ENCODE measurements around the gene FOXD2. TPM values are rescaled to one million over a fixed set of nuclear protein-coding genes. Genes with fewer than 3 reads are reported as not detected.

Gene FOXD2
- total RNA-seq, 6 experiments from 2014 or later: 0.19 to 0.31 (median 0.21) TPM

GRCh38 chr1:47416319-47417169 lies 21.3 kb upstream of the FOXD2 start:
- H3K4me3 Mint-ChIP-seq: no peak overlapping the region
- no peak for DNase-seq

GRCh38 chr1:47417170-47418044 lies 20.4 kb upstream of the FOXD2 start:
- H3K27me3 Mint-ChIP-seq (ENCODE audit: insufficient read depth): peaks cover 15% of the 10 kb centered on the region
- no peak for DNase-seq

More at GRCh38 chr1:47416319-47417169, 21.3 kb upstream of the FOXD2 start:
- peaks cover 15% of the 10 kb centered on the region for H3K27me3 Mint-ChIP-seq (ENCODE audit: insufficient read depth)
- no peak overlapping the region for H3K27ac Mint-ChIP-seq
- no peak for TF ChIP-seq CTCF (IDR thresholded peaks at IDR 0.05)
- H3K9me3 Mint-ChIP-seq: no peaks in the 10 kb centered on the region
- H3K36me3 Mint-ChIP-seq (ENCODE audit: low read depth): no peaks in the 10 kb centered on the region
- H3K4me1 Mint-ChIP-seq (ENCODE audit: low read depth): peaks cover 8% of the 10 kb centered on the region

GRCh38 chr1:47418122-47418521 lies 19.7 kb upstream of the FOXD2 start:
- no peaks in the 10 kb centered on the region for H3K36me3 Mint-ChIP-seq (ENCODE audit: low read depth)
- no peak for TF ChIP-seq CTCF (IDR thresholded peaks at IDR 0.05)
- DNase-seq: no peak
- no peaks in the 10 kb centered on the region for H3K9me3 Mint-ChIP-seq
- H3K27ac Mint-ChIP-seq: no peak overlapping the region
- H3K27me3 Mint-ChIP-seq (ENCODE audit: insufficient read depth): peaks cover 15% of the 10 kb centered on the region
- H3K4me1 Mint-ChIP-seq (ENCODE audit: low read depth): no peaks in the 10 kb centered on the region
- no peak overlapping the region for H3K4me3 Mint-ChIP-seq

More at GRCh38 chr1:47417170-47418044, 20.4 kb upstream of the FOXD2 start:
- Mint-ChIP-seq H3K9me3 (no peaks in the 10 kb centered on the region), H3K27ac (no peak overlapping the region), H3K4me3 (no peak overlapping the region), H3K36me3 (ENCODE audit: low read depth) (no peaks in the 10 kb centered on the region), H3K4me1 (ENCODE audit: low read depth) (no peaks in the 10 kb centered on the region)
- no peak for TF ChIP-seq CTCF (IDR thresholded peaks at IDR 0.05)

- H3K4me3 Mint-ChIP-seq: no peak overlapping the region
- H3K27me3 Mint-ChIP-seq (ENCODE audit: insufficient read depth): peaks cover 15% of the 10 kb centered on the region
- no peaks in the 10 kb centered on the region; the same call in 1 of the 2 replicates for H3K4me1 Mint-ChIP-seq (ENCODE audit: low read depth)
- H3K36me3 Mint-ChIP-seq (ENCODE audit: low read depth): no peaks in the 10 kb centered on the region
- DNase-seq: no peak
- H3K9me3 Mint-ChIP-seq: no peaks in the 10 kb centered on the region
- no peak for TF ChIP-seq CTCF (IDR thresholded peaks at IDR 0.05)
- no peak overlapping the region for H3K27ac Mint-ChIP-seq
Observed at GRCh38 chr1:47418681-47419325, 19.0 kb upstream of the FOXD2 start.

GRCh38 chr1:47420547-47420946 lies 17.3 kb upstream of the FOXD2 start:
- Mint-ChIP-seq H3K9me3 (no peaks in the 10 kb centered on the region), H3K4me1 (ENCODE audit: low read depth) (peaks cover 8% of the 10 kb centered on the region), H3K36me3 (ENCODE audit: low read depth) (no peaks in the 10 kb centered on the region), H3K4me3 (no peak overlapping the region), H3K27ac (no peak overlapping the region), H3K27me3 (ENCODE audit: insufficient read depth) (peaks cover 11% of the 10 kb centered on the region)
- no peak for DNase-seq
- no peak for TF ChIP-seq CTCF (IDR thresholded peaks at IDR 0.05)
